GM19463 (cell line): Measurements from ENCODE around the gene STK24.

Experiments used
- ATAC-seq: cut with Tn5 transposase; IDR thresholded peaks from one replicate; pipeline ENCODE4 v1.9.1; 2021; ENCODE audit warnings: mild to moderate bottlenecking, moderate library complexity; ENCODE audit not compliant: unreplicated experiment

STK24 gene

DNA sequence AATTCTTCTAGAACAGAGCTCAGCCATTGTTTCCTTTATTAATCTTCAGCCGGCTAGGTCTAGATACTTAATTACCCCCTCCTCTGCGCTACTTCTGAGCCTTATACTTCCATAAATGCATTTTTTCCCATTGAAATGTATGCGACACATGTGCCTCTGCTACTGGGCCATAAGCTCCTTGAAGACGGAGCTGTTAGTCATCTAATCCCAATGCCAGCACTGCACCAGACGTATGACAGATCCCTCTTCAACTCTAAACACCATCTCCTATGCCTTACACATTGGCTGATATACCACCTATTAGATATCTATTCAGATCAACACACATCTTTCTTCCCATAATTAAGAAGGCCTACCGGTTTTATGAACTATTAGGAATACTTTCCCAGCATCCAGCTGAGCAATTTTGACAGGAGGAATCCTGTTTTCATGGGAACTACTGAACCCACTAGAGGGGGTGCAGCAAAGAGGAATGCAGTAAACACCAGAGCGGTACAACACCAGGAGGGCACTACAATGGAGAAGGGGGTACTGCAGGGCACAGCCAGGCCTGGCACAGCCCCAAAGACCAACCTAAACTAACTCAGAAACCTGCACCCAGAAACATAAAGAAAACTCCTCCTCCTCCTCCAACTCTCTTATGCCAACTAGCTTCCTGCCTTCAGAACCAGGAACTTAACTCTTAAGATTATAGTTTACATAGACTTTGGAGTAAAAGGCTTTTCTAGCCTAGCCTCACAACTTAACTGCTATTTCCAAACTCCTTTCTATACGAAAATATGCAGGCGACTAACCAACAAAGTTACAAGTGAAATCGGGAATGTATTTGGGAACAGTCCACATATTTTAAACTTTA is 18.7 kb downstream of the STK24 start:
- ATAC-seq = no peak

GRCh38 chr13:98556968-98557631 is 19.8 kb downstream of the STK24 start:
- ATAC-seq = peak; percentile 58

DNA sequence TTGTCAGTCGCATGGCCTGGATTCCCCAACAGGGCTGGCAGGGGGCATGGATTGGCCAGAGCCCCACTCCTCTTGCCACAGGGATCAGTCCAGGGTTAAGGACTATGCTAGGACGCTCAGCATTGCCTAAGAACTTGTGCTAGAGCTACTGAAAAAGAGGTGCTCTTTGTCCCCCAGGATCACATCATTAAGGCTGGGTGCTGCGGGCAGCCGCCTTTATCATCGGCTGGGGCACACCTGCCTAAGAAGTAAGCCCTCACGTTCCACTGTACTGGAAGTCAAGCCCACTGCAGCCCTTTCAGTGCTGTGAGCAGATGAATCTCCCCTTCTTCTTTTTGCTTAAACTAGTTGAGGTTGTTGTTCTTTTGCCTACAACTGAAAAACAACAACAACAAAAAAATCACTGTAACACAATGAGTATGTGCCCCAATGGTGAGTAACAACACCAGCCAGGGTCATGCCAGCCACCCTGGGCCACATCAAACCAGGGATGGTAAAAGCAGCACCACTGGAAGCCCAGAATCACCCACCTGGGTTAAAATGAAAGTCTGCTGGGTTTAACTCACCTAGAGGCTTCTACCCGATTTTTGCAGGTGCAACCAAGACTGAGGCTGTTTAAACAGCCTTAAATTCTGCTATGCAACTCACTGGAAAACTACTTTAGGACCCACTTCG is 20.6 kb downstream of the STK24 start:
- no peak for ATAC-seq

GRCh38 chr13:98549728-98550317 is 27.1 kb downstream of the STK24 start:
- peak; percentile 80 for ATAC-seq

GRCh38 chr13:98549006-98549727 is 27.7 kb downstream of the STK24 start:
- ATAC-seq = no peak

GRCh38 chr13:98548230-98548629 is 28.7 kb downstream of the STK24 start:
- no peak for ATAC-seq

DNA sequence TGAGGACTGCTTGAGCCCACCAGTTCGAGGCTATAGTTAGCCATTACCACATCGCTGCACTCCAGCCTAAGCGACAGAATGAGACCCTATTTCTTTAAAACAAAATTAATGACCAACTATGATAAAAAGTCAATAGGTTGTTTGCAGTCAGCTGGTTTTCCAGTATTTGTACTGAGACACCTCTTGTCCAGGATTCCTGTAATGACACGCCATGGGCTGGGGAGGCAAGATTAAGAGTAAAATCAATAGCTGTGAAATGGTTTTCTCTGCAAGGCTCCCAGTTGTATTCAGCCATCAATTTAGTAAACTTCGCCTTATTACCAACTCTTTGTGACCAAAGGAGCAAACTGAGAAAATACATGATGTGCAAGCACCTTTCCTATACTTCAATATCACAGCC is 29.5 kb downstream of the STK24 start:
- no peak for ATAC-seq

DNA sequence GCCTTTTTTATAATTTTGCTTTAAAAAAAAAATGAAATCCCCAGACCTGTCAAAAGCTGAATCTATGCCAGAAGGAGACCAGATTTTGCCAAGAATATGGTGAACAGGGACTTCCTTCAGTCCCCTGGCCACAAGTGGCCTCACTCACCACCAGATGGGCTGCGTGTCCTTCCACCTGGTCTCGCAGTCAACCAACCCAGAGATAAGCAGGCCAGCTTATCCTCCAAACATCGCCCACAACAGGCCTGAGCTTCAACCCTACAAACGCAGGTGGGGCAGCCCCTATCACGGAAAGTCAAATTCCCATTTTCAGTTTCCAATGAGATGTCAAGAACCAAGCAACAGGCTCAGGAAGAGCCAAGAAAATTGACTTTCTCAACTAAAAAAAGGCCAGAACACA is 30.5 kb downstream of the STK24 start:
- no peak for ATAC-seq

DNA sequence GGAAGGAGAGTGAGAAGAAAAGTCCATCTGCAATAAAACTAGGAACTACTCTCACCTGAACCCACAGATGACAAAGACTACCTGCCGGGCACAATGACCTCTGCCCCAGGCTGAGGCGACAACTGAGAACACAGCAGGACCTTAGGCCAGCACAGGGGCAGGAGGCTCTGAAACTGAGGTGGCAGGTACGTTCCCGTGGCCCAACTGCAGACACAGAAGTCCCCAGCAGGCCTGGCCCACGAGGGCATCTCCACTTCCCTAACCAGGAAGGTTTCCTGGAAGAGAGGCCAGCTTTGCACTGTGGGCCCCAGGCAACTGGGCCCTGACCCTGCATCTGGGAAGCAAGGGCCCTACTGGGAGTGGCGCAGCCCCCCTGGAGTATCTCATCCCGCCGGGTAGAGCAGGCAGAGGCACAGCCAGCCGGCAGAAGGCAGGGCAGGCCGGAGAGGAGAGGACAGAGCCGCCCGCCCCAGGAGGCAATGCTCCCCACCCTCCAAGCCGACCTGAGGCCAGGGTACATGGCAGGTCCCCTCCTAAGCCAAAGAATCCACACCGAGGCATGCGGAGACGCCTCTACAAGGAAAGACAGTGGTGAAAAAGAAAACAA is 32.7 kb downstream of the STK24 start:
- ATAC-seq = no peak

DNA sequence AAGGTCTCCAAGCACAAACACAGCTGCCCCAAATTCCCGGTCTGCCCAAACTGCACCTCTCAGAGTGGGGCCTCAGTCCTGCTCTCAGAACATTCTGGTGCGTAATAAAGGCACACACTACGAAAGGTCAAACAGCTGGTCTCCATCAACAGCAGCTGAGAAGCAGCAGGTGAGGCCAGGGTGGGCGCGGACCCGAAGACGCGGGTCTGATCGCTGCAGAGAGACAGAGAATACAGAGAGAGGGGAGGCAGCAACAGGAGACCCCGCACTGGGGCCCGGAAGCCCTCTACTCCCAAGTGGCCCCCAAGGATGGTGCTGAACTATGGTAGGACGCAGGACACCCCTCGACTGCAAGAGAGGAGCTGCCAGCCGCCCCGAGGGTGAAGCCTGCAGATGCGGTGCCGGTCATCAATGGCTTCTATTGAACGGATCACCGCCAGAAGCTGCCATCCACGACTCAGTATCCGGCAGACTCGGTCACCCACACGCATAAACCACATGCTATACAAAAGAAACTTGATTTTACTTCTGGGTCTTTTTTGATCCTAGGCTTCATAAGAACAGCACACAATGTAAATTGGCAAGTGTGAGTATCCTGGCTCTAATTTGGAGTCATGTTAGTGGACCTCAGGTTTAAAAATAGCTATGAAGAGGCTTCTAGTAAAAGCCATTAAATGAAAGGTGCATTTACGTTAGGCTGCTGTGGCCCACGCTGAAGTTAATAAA is 33.4 kb downstream of the STK24 start:
- ATAC-seq = peak; percentile 24

- ATAC-seq = peak; percentile 54
Observed at GRCh38 chr13:98542568-98543377, 34.1 kb downstream of the STK24 start.

GRCh38 chr13:98541701-98542203 is 35.2 kb downstream of the STK24 start:
- no peak for ATAC-seq

GRCh38 chr13:98541191-98541590 is 35.7 kb downstream of the STK24 start:
- ATAC-seq = no peak

- ATAC-seq = peak; percentile 29
Observed at GRCh38 chr13:98540476-98540875, 36.4 kb downstream of the STK24 start.

DNA sequence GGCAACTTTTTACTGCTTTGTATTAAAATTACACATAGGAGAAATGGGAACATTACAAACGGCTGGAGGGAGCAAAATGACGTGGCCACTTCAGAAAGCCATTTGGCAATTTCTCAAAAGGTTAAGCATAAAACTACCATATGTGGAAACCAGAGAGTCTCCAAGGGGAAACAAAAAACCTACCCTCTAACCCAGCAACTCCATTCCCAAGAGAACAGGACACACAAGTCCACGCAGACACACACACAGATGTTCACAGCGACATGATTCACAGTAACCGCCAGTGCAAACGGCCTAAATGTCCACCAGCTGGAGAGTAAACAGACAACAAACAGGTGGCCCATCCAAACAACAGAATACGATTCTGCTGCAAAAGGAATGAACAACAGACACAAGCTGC is 37.2 kb downstream of the STK24 start:
- ATAC-seq = no peak

GRCh38 chr13:98538876-98539275 is 38.0 kb downstream of the STK24 start:
- ATAC-seq = no peak

DNA sequence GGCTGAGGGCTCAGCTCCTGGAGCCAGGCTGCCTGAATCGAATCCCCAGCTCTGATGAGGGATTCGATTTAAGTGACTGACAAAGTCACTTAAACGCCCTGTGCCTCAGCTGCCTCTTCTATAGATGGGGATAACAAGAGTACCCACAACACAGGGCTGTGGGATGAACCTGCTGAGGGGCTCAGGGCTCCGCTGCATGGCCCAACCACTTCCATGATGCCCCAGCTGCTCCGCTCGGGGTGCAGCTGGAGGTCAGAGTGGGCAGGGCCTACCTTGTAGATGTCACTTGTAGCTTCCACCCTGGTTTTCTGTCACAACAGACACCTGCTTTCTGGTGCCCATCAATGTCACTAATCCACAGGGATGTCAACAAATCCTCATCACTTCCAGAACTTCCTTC is 39.2 kb downstream of the STK24 start:
- no peak for ATAC-seq

DNA sequence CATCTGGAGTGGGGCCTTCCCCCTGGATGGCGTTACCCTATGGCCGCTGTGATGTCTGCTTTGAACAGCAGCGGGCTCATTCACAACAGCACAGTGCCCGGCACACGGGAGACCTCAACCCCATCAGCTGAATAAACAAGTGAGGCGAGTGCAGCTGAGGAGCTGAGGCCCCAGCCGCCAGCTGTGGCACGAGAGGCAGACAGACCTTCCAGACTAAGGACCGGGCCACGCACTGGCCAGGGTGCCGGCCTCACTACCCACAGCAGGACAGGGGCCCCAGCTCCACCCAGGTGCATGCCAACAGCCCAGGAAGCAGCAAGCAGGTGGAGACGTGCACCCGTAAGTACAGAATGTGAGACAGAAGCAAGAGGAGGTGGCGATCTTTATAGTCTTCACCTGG is 39.6 kb downstream of the STK24 start:
- no peak for ATAC-seq

- ATAC-seq = no peak
Observed at GRCh38 chr13:98536729-98537128, 40.2 kb downstream of the STK24 start.
